H9 (cell line): ENCODE measurements around the gene TNFRSF18. TPM values are rescaled to one million over a fixed set of nuclear protein-coding genes. Genes with fewer than 3 reads are reported as not detected.

Experiments
- DNase-seq: peaks from one replicate; pipeline ENCODE4 v3.0.0-alpha.2; 2017
- H2AFZ ChIP-seq: one replicate; pipeline ENCODE4 v1.6.1; 2013; ENCODE audit warnings: mild to moderate bottlenecking, low read length, control low read depth, moderate library complexity
- H2AK5ac ChIP-seq: 2 replicates; pipeline ENCODE4 v1.6.1; 2013; ENCODE audit warnings: low read length, control low read depth, mixed read lengths; ENCODE audit not compliant: insufficient read length
- H2BK120ac ChIP-seq: one replicate; pipeline ENCODE4 v1.6.1; 2013; ENCODE audit warnings: low read depth, mild to moderate bottlenecking, low read length, control low read depth, inconsistent platforms; ENCODE audit not compliant: poor library complexity, severe bottlenecking
- H2BK12ac ChIP-seq: 2 replicates; pipeline ENCODE4 v1.6.1; 2013; ENCODE audit warnings: low read length, control low read depth, mixed read lengths, low read depth; ENCODE audit not compliant: insufficient read length
- H2BK15ac ChIP-seq: 2 replicates; pipeline ENCODE4 v1.6.1; 2013; ENCODE audit warnings: low read depth, low read length, control low read depth
- H2BK20ac ChIP-seq: one replicate; pipeline ENCODE4 v1.6.1; 2013; ENCODE audit warnings: low read depth, mild to moderate bottlenecking, low read length, control low read depth, inconsistent platforms; ENCODE audit not compliant: poor library complexity, severe bottlenecking
- H2BK5ac ChIP-seq: 2 replicates; pipeline ENCODE4 v1.6.1; 2013; ENCODE audit warnings: low read length, control low read depth, mixed read lengths; ENCODE audit not compliant: insufficient read length
- H3K14ac ChIP-seq: 2 replicates; pipeline ENCODE4 v1.6.1; 2013; ENCODE audit warnings: low read length, control low read depth; ENCODE audit not compliant: insufficient read depth
- H3K18ac ChIP-seq: 2 replicates; pipeline ENCODE4 v1.6.1; 2013; ENCODE audit warnings: low read depth, mild to moderate bottlenecking, mixed read lengths, low read length, control low read depth; ENCODE audit not compliant: insufficient read length
- H3K23ac ChIP-seq: 2 replicates; pipeline ENCODE4 v1.6.1; 2013; ENCODE audit warnings: low read length, control low read depth, mixed read lengths, low read depth; ENCODE audit not compliant: insufficient read length
- H3K23me2 ChIP-seq: 2 replicates; pipeline ENCODE4 v1.6.1; 2013; ENCODE audit warnings: low read depth, mild to moderate bottlenecking, mixed read lengths, low read length, control low read depth; ENCODE audit not compliant: insufficient read length, poor library complexity, severe bottlenecking
- H3K27ac ChIP-seq: 2 replicates; pipeline ENCODE4 v1.5.1; 2013; ENCODE audit warnings: low read length, control low read depth, mixed read lengths, low read depth; ENCODE audit not compliant: insufficient read length
- H3K27me3 ChIP-seq: 2 replicates; pipeline ENCODE4 v1.6.1; 2013; ENCODE audit warnings: low read length, control low read depth, inconsistent platforms; ENCODE audit not compliant: insufficient read depth
- H3K4ac ChIP-seq: 2 replicates; pipeline ENCODE4 v1.6.1; 2013; ENCODE audit warnings: low read depth, mild to moderate bottlenecking, control low read depth, inconsistent platforms, low read length, moderate library complexity
- H3K4me1 ChIP-seq: 2 replicates; pipeline ENCODE4 v1.6.1; 2013; ENCODE audit warnings: low read length, control low read depth, inconsistent platforms; ENCODE audit not compliant: insufficient read depth
- H3K4me2 ChIP-seq: 2 replicates; pipeline ENCODE4 v1.6.1; 2013; ENCODE audit warnings: low read length, control low read depth, mixed read lengths; ENCODE audit not compliant: insufficient read length, insufficient read depth
- H3K56ac ChIP-seq: 2 replicates; pipeline ENCODE4 v1.6.1; 2013; ENCODE audit warnings: low read depth, mild to moderate bottlenecking, mixed read lengths, low read length, control low read depth; ENCODE audit not compliant: insufficient read length
- H3K79me1 ChIP-seq: 2 replicates; pipeline ENCODE4 v1.6.1; 2013; ENCODE audit warnings: low read depth, mild to moderate bottlenecking, moderate library complexity, low read length, control low read depth, inconsistent platforms; ENCODE audit not compliant: insufficient read depth, poor library complexity, severe bottlenecking
- H3K79me2 ChIP-seq: 2 replicates; pipeline ENCODE4 v1.6.1; 2013; ENCODE audit warnings: low read length, control low read depth, inconsistent platforms; ENCODE audit not compliant: insufficient read depth
- H3K9ac ChIP-seq: 2 replicates; pipeline ENCODE4 v1.6.1; 2013; ENCODE audit warnings: low read length, control low read depth, mixed read lengths; ENCODE audit not compliant: insufficient read length; ENCODE audit errors: extremely low read depth
- H3K9me3 ChIP-seq: one replicate; pipeline ENCODE4 v1.6.1; 2013; ENCODE audit warnings: low read depth, low read length, inconsistent platforms; ENCODE audit not compliant: control insufficient read depth
- H3T11ph ChIP-seq: one replicate; pipeline ENCODE4 v1.6.1; 2013; ENCODE audit warnings: mild to moderate bottlenecking, low read length, control low read depth, inconsistent platforms
- H4K20me1 ChIP-seq: one replicate; pipeline ENCODE4 v1.6.1; 2013; ENCODE audit not compliant: control insufficient read depth, insufficient read length, insufficient read depth
- H4K5ac ChIP-seq: 2 replicates; pipeline ENCODE4 v1.6.1; 2013; ENCODE audit warnings: low read depth, mild to moderate bottlenecking, mixed read lengths, low read length, control low read depth; ENCODE audit not compliant: insufficient read length
- H4K8ac ChIP-seq: replicated peaks from 2 replicates; pipeline ENCODE4 v1.6.1; 2013; ENCODE audit warnings: low read length, control low read depth, mixed read lengths, low read depth; ENCODE audit not compliant: insufficient read length
- H4K91ac ChIP-seq: 2 replicates; pipeline ENCODE4 v1.6.1; 2013; ENCODE audit warnings: low read depth, mild to moderate bottlenecking, moderate library complexity, mixed read lengths, low read length, control low read depth; ENCODE audit not compliant: insufficient read length
- H3K27ac Mint-ChIP-seq, 3 experiments: 2 replicates in 2 of 3; 3 replicates in 1 of 3; pipeline ENCODE4 v1.8.0; 2020 to 2021; ENCODE audit warnings: mixed read lengths in 3 of 3, mild to moderate bottlenecking in 1 of 3, moderate library complexity in 1 of 3
- H3K27me3 Mint-ChIP-seq: 2 replicates; pipeline ENCODE4 v1.8.0; 2021; ENCODE audit warnings: low read depth, mild to moderate bottlenecking, moderate library complexity, mixed read lengths
- H3K36me3 Mint-ChIP-seq, 3 experiments: 2 replicates in 2 of 3; 3 replicates in 1 of 3; pipeline ENCODE4 v1.8.0; 2020 to 2021; ENCODE audit warnings: low read depth in 3 of 3, mixed read lengths in 3 of 3; ENCODE audit not compliant: insufficient read depth in 1 of 3
- H3K4me1 Mint-ChIP-seq, 2 experiments: 2 replicates each; pipeline ENCODE4 v1.8.0; 2020; ENCODE audit warnings: mixed read lengths in 2 of 2
- H3K4me3 Mint-ChIP-seq, 2 experiments: 2 replicates in 1 of 2; 3 replicates in 1 of 2; pipeline ENCODE4 v1.8.0; 2020 to 2021; ENCODE audit warnings: mild to moderate bottlenecking in 2 of 2, mixed read lengths in 2 of 2, moderate library complexity in 1 of 2
- H3K9me3 Mint-ChIP-seq, 2 experiments: 2 replicates in 1 of 2; 3 replicates in 1 of 2; pipeline ENCODE4 v1.8.0; 2020; ENCODE audit warnings: mild to moderate bottlenecking in 2 of 2, mixed read lengths in 2 of 2, moderate library complexity in 1 of 2
- WGBS: extraction: QIAGEN DNeasy Blood & Tissue Kit; methylation state at CpG from one replicate; pipeline ENCODE4 v1.1.7; 2013; ENCODE audit warnings: missing lambda C conversion rate, low lambda C conversion rate, mixed read lengths; ENCODE audit not compliant: insufficient read length; ENCODE audit errors: extremely low coverage; 5-methylcytosine and 5-hydroxymethylcytosine counted together
- total RNA-seq: library from RNA; stranded (reverse); gene quantifications from 2 replicates; pipeline ENCODE4 v1.2.1, GENCODE V29; 2021
- TF ChIP-seq, protein P1 (sequence below): fragments of 200-600 bp; sonication (generic); conservative IDR thresholded peaks from 3 replicates; pipeline ENCODE4 v1.8.0; 2021; ENCODE audit warnings: antibody characterized with exemption, mild to moderate bottlenecking

Gene TNFRSF18
- total RNA-seq, 1 experiment from 2014 or later, result 2.0 TPM

DNA sequence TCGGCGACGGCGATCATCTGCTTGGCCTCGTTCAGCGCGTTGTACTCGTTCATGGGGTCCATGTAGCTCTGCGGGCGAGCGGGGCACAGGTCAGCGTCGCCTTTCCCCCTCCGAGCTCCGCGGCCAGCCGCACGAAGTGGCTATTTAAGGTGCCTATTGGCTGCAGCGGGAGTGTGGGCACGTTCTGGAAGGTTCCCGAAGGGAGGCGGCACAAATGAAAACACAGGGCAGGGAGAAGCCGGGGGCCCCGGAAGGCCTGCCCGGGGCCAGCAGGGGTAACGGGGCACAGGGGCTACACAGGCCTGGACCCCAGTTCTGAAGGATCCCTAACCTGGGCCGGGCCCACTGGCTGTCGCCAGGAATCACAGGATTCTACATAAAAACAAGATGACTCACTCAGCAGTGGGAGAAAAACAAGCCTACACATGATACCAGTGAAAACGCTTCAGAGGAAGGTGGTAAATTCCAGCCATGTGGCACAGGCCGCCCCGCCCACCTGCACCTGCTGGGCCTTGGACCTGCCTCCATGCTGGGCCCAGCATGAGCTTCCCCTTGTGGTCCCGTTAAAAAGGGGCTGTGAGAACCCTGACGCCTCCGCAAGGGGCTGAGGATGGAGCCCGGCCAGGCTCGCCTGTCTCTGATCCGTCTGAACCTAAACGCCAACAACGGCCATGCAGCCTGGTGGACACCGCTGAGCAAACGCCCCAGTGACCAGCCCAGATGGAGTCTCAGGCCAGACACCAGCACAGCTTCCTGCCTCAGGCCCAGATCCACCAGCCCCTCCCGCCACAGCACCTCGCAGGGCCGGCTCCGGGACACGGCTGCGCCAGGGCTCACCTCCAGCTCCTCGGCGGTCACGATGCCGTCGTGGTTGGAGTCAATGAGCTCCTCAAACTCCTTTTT lies 11.5 kb upstream of the TNFRSF18 start:
- no peak overlapping the region for H3K4me2 ChIP-seq
- Mint-ChIP-seq H3K27ac (peak overlapping the region in 1 of 3 experiments; percentile 40; a peak in 1 of 7 replicates), H3K27me3 (no peaks in the 10 kb centered on the region; the same call in 1 of the 2 replicates), H3K9me3 (no peaks in the 10 kb centered on the region; a peak in 1 of 5 replicates), H3K36me3 (peaks cover 17 to 41% (median 32%) of the 10 kb centered on the region in 3 experiments; a peak in 6 of 7 replicates), H3K4me3 (no peak overlapping the region), H3K4me1 (peaks cover 0 to 4% of the 10 kb centered on the region in 2 experiments; a peak in 1 of 4 replicates)
- no peak overlapping the region for H3K27ac ChIP-seq
- H3K27me3 ChIP-seq, result no peaks in the 10 kb centered on the region
- H2BK120ac ChIP-seq, result no peak overlapping the region
- H4K5ac ChIP-seq, result no peak overlapping the region
- TF ChIP-seq, protein P1, sequence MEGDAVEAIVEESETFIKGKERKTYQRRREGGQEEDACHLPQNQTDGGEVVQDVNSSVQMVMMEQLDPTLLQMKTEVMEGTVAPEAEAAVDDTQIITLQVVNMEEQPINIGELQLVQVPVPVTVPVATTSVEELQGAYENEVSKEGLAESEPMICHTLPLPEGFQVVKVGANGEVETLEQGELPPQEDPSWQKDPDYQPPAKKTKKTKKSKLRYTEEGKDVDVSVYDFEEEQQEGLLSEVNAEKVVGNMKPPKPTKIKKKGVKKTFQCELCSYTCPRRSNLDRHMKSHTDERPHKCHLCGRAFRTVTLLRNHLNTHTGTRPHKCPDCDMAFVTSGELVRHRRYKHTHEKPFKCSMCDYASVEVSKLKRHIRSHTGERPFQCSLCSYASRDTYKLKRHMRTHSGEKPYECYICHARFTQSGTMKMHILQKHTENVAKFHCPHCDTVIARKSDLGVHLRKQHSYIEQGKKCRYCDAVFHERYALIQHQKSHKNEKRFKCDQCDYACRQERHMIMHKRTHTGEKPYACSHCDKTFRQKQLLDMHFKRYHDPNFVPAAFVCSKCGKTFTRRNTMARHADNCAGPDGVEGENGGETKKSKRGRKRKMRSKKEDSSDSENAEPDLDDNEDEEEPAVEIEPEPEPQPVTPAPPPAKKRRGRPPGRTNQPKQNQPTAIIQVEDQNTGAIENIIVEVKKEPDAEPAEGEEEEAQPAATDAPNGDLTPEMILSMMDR, result no peak
- H3K9me3 ChIP-seq, result no peaks in the 10 kb centered on the region
- no peaks in the 10 kb centered on the region for H4K20me1 ChIP-seq
- no peak overlapping the region for H3K18ac ChIP-seq
- H3K4me1 ChIP-seq, result no peaks in the 10 kb centered on the region
- H2AFZ ChIP-seq, result no peak overlapping the region
- H3K79me2 ChIP-seq, result no peaks in the 10 kb centered on the region
- no peak for DNase-seq
- H3K23me2 ChIP-seq, result no peaks in the 10 kb centered on the region
- H2BK5ac ChIP-seq, result no peak overlapping the region
- no peak overlapping the region for H3K23ac ChIP-seq
- no peak overlapping the region for H2BK15ac ChIP-seq
- H3K56ac ChIP-seq, result no peak overlapping the region
- no peak overlapping the region for H3T11ph ChIP-seq
- no peak overlapping the region for H4K8ac ChIP-seq
- no peak overlapping the region for H2BK20ac ChIP-seq
- no peak overlapping the region for H4K91ac ChIP-seq
- H3K79me1 ChIP-seq, result no peaks in the 10 kb centered on the region
- H2BK12ac ChIP-seq, result no peak overlapping the region
- no peak overlapping the region for H3K4ac ChIP-seq
- H3K9ac ChIP-seq, result no peak overlapping the region
- WGBS, result no CpG with 5 or more reads among the region's 52 CpGs
- no peak overlapping the region for H3K14ac ChIP-seq
- no peak overlapping the region for H2AK5ac ChIP-seq
